B cell (primary cell): ENCODE data around the gene SMURF1.

Experiments used
- CTCF ChIP-seq: fragments of 200-600 bp; IDR thresholded peaks from one replicate; pipeline ENCODE4 v1.8.0; 2022; ENCODE audit warnings: antibody characterized with exemption, mild to moderate bottlenecking
- EZH2 ChIP-seq: IDR thresholded peaks from 2 replicates; pipeline ENCODE4 v1.6.1; 2012; ENCODE audit warnings: borderline replicate concordance, low read depth, mild to moderate bottlenecking, moderate library complexity, low read length; ENCODE audit not compliant: insufficient read depth, poor library complexity, severe bottlenecking

- TF ChIP-seq CTCF, result no peak
- no peak for TF ChIP-seq EZH2
Measured at GRCh38 chr7:99143521-99143852, 421 bp downstream of the SMURF1 start.
